Rectal smooth muscle tissue (tissue), 1 donor: ENCODE data around the gene COL3A1.

Experiments used
- H3K27ac ChIP-seq: one replicate; pipeline ENCODE4 v1.7.0; 2013; ENCODE audit warnings: low read depth, low read length, inconsistent platforms
- H3K27me3 ChIP-seq: one replicate; pipeline ENCODE4 v1.7.0; 2013; ENCODE audit warnings: low read length; ENCODE audit not compliant: control insufficient read depth, insufficient read depth
- H3K36me3 ChIP-seq: one replicate; pipeline ENCODE4 v1.7.0; 2013; ENCODE audit warnings: low read length; ENCODE audit not compliant: control insufficient read depth, insufficient read depth
- H3K4me1 ChIP-seq: one replicate; pipeline ENCODE4 v1.7.0; 2013; ENCODE audit warnings: low read length; ENCODE audit not compliant: control insufficient read depth, insufficient read depth
- H3K4me3 ChIP-seq: one replicate; pipeline ENCODE4 v1.7.0; 2013; ENCODE audit warnings: low read length
- H3K9ac ChIP-seq: one replicate; pipeline ENCODE4 v1.7.0; 2013; ENCODE audit warnings: low read length

COL3A1 gene

DNA sequence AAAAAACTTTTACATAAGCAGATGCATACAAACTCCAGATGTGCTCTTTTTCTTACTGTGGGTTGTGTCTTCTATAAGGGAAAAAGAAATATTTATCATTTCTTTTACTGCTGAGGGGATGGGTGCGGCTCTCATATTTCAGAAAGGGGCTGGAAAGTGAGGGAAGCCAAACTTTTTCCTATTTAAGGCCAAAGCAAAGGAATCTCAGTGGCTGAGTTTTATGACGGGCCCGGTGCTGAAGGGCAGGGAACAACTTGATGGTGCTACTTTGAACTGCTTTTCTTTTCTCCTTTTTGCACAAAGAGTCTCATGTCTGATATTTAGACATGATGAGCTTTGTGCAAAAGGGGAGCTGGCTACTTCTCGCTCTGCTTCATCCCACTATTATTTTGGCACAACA lies at the start of gene COL3A1:
COL3A1 (plus strand) TSS at position 210 of the 400 bp plus-strand sequence; CDS start at position 327, 117 bp downstream.
- Histone ChIP-seq H3K4me3 (peak within 1 kb of the TSS; percentile 71), H3K27me3 (no peaks in the 10 kb centered on the region), H3K9ac (no peak within 1 kb of the TSS), H3K36me3 (no peaks in the 10 kb centered on the region), H3K27ac (peak within 1 kb of the TSS; percentile 95), H3K4me1 (peaks cover 28% of the 10 kb centered on the region)

GRCh38 chr2:188928643-188929042 lies 45.5 kb upstream of the COL3A1 start:
- no peak overlapping the region for H3K27ac ChIP-seq
- H3K4me3 ChIP-seq, result no peak overlapping the region
- no peak overlapping the region for H3K9ac ChIP-seq
- no peaks in the 10 kb centered on the region for H3K27me3 ChIP-seq
- H3K36me3 ChIP-seq, result no peaks in the 10 kb centered on the region
- H3K4me1 ChIP-seq, result no peaks in the 10 kb centered on the region

- H3K4me1 ChIP-seq, result no peaks in the 10 kb centered on the region
- H3K4me3 ChIP-seq, result no peak overlapping the region
- no peak overlapping the region for H3K9ac ChIP-seq
- H3K36me3 ChIP-seq, result no peaks in the 10 kb centered on the region
- no peaks in the 10 kb centered on the region for H3K27me3 ChIP-seq
- no peak overlapping the region for H3K27ac ChIP-seq
Measured at GRCh38 chr2:188931361-188931760, 42.8 kb upstream of the COL3A1 start.

- Histone ChIP-seq H3K4me1 (no peaks in the 10 kb centered on the region), H3K9ac (no peak overlapping the region), H3K36me3 (no peaks in the 10 kb centered on the region), H3K27me3 (no peaks in the 10 kb centered on the region), H3K27ac (peak overlapping the region; percentile 20), H3K4me3 (no peak overlapping the region)
Measured at GRCh38 chr2:188937228-188938220, 36.6 kb upstream of the COL3A1 start.

DNA sequence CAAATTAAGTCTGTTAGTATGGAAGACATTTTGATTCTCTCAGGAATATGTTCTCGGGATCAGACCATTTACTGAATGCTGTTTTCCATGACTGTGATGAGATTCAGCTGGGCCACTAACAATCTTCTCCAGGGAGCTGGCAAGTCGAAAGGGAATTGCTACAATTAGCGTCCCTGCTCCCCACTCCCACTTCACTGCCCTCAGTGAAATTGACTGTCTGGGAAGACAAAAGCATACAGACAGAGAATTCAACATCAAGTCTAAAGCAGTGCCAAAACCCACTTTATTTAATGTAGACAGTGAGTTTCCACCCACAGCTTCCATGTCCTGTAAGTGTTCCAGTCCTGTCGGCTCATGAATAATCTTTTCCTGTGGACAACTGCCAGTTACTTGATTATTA lies 34.0 kb upstream of the COL3A1 start:
- Histone ChIP-seq H3K9ac (no peak overlapping the region), H3K4me1 (no peaks in the 10 kb centered on the region), H3K27me3 (no peaks in the 10 kb centered on the region), H3K36me3 (no peaks in the 10 kb centered on the region), H3K4me3 (no peak overlapping the region), H3K27ac (no peak overlapping the region)

DNA sequence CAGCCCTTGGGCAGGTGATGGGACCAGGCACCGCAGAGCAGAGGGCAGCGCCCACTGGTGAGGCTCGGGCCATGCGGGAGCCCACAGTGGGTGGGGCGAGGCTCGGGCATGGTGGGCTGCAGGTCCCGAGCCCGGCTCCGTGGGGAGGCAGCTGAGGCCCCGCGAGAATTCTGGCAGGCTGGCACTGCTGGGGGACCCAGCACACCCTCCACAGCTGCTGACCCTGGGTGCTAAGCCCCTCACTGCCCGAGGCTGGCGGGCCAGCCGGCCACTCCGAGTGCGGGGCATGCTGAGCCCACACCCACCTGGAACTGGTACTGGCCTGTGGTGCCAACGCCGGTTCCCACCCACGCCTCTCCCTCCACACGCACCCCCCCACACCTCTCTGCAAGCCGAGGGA lies 29.7 kb upstream of the COL3A1 start:
- H3K36me3 ChIP-seq, result no peaks in the 10 kb centered on the region
- no peaks in the 10 kb centered on the region for H3K4me1 ChIP-seq
- no peak overlapping the region for H3K27ac ChIP-seq
- no peak overlapping the region for H3K4me3 ChIP-seq
- H3K9ac ChIP-seq, result no peak overlapping the region
- H3K27me3 ChIP-seq, result no peaks in the 10 kb centered on the region

DNA sequence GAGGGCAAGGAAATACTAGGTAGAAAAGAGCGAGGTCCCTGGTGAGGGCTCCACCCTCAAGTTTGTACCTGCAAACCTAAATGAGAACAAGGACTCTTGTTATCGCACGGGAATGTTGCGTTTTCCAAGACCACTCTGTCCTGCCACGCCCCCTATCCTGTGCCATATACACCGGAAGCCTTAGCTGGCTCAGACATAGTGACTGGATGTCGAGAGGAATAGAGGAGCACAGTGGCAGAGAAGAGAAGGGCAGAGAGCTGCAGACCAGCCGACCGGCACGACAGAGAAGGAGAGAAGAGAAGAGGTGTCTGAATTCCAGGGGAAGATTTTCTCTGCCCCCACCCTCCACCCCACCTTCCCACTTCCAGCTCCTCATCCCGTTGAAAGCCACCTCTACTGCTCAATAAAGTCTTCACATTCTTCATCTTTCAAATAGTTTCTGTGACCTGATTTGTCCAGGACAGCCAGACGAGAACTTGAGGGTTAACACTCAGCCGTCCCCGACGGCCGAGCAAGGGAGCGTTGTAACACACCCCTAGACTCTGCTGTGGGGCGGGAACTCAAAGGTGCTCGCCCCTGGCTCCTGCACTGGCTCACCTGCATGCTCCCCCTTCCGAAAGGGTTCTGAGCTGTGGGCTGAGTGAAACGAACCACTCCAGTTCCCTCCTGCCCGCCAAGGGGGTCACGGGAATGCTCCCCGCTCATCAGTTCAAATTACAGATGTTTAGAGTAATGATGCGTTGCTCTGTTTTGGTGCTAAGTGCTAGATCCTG lies 24.9 kb upstream of the COL3A1 start:
- Histone ChIP-seq H3K4me1 (no peaks in the 10 kb centered on the region), H3K27me3 (no peaks in the 10 kb centered on the region), H3K36me3 (no peaks in the 10 kb centered on the region), H3K27ac (no peak overlapping the region), H3K9ac (no peak overlapping the region), H3K4me3 (no peak overlapping the region)

- no peaks in the 10 kb centered on the region for H3K27me3 ChIP-seq
- H3K4me3 ChIP-seq, result no peak overlapping the region
- H3K27ac ChIP-seq, result no peak overlapping the region
- H3K4me1 ChIP-seq, result no peaks in the 10 kb centered on the region
- H3K36me3 ChIP-seq, result no peaks in the 10 kb centered on the region
- H3K9ac ChIP-seq, result no peak overlapping the region
Measured at GRCh38 chr2:188952901-188953300, 21.3 kb upstream of the COL3A1 start.

DNA sequence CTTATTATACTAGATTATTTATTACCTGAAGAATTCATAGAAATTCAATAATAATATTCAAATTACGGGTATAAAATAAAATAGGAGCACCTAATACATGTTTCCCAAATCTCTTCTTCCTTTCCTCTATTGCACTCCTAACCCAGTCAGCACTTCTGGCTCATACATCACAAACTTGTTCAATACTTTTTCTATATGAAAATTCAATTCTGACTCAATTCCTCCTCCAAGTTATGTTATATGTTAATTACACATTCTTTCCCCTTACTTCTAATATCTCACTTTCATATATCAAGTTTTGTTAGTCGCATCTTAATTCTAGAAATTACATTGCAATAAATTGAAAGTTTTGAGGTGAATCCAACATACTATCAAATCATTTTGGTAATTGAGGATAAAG lies 17.9 kb upstream of the COL3A1 start:
- H3K27me3 ChIP-seq, result no peaks in the 10 kb centered on the region
- no peak overlapping the region for H3K27ac ChIP-seq
- no peaks in the 10 kb centered on the region for H3K4me1 ChIP-seq
- no peaks in the 10 kb centered on the region for H3K36me3 ChIP-seq
- no peak overlapping the region for H3K4me3 ChIP-seq
- H3K9ac ChIP-seq, result no peak overlapping the region

GRCh38 chr2:188956961-188957360 lies 17.2 kb upstream of the COL3A1 start:
- Histone ChIP-seq H3K9ac (no peak overlapping the region), H3K4me1 (no peaks in the 10 kb centered on the region), H3K27me3 (no peaks in the 10 kb centered on the region), H3K4me3 (no peak overlapping the region), H3K27ac (no peak overlapping the region), H3K36me3 (no peaks in the 10 kb centered on the region)

DNA sequence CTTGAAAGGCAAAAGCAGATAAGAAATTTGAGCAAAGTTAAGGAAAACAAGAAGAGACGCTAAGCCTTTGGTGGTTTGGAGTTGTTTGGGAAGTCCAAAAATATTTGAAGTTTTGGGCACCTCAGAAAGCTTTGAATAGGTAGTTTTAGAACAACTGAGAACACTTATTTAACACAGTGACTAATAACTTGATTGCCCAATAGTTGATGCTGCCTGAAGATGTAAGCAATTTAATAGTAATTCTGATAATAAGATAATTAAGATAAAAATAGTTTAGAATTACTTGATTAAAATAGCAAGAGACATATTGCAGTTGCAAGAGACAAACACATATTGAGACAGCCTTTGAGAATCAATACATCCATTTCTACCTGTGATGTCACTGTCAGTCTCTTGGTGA lies 16.5 kb upstream of the COL3A1 start:
- Histone ChIP-seq H3K27me3 (no peaks in the 10 kb centered on the region), H3K27ac (no peak overlapping the region), H3K4me3 (no peak overlapping the region), H3K4me1 (no peaks in the 10 kb centered on the region), H3K9ac (no peak overlapping the region), H3K36me3 (no peaks in the 10 kb centered on the region)

DNA sequence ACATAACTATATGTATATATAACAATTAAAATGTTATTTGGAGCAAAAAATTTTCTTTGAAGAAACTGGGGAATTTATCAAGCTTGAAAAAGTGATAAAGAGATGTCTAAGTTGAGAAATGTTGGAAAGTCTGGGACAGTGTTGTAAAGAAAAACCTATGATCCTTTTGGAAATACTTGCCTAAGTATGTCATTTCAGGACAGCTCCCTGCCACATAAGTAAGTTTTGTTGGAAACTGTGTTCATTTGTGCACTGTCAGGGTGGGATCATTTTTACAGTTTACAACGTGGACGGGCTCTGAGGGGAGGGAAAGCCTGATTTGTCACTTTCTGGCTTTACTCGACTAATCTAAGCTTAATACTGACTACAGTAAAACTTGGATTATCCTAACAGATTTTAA lies 10.4 kb upstream of the COL3A1 start:
- Histone ChIP-seq H3K4me3 (no peak overlapping the region), H3K27me3 (no peaks in the 10 kb centered on the region), H3K9ac (no peak overlapping the region), H3K36me3 (no peaks in the 10 kb centered on the region), H3K27ac (no peak overlapping the region), H3K4me1 (peaks cover 8% of the 10 kb centered on the region)
